ENCODE results near the gene PCDHA6.
A peak's percentile ranks its signal among the peaks of the same experiment; 100 is the strongest.
"Not testable (repeated sequence)": the region's sequence is repeated elsewhere in the genome, so short reads cannot be mapped to it uniquely, and the experiment has no call there.

PCDHA6 gene

DNA sequence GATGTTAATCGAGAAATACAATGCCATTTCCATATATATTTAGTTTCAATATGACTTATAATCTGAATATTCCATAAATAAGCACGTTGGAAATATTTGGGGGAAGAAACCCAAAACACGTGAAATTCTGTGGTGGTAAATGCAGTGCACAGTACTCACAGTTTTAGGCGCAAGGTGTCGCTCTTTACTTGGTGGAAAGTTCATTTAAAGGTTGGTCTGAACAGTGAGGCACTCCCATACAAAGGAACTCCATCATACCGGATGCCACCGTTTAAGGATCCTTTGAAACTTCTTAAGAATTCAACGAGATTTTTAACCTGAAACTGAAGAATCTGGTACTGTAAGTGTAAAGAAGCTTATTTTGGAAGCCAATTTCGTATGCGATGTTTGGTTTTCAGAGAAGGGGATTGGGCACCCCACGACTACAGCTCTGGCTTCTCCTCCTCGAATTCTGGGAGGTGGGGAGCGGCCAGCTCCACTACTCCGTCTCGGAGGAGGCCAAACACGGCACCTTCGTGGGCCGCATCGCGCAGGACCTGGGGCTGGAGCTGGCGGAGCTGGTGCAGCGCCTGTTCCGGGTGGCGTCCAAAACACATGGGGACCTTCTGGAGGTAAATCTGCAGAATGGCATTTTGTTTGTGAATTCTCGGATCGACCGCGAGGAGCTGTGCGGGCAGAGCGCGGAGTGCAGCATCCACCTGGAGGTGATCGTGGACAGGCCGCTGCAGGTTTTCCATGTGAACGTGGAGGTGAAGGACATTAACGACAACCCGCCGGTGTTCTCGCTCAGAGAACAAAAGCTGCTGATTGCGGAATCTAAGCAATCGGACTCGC lies 41.2 kb downstream of the PCDHA6 start, which contains the start of gene PCDHA11:
PCDHA11 (plus strand) TSS at position 237 of the 834 bp plus-strand sequence; CDS start at position 384, 147 bp downstream.
- FAIRE-seq, result peak; percentile 95

GRCh38 chr5:140869555-140869886 lies 41.8 kb downstream of the PCDHA6 start:
- FAIRE-seq, result peak; percentile 32

DNA sequence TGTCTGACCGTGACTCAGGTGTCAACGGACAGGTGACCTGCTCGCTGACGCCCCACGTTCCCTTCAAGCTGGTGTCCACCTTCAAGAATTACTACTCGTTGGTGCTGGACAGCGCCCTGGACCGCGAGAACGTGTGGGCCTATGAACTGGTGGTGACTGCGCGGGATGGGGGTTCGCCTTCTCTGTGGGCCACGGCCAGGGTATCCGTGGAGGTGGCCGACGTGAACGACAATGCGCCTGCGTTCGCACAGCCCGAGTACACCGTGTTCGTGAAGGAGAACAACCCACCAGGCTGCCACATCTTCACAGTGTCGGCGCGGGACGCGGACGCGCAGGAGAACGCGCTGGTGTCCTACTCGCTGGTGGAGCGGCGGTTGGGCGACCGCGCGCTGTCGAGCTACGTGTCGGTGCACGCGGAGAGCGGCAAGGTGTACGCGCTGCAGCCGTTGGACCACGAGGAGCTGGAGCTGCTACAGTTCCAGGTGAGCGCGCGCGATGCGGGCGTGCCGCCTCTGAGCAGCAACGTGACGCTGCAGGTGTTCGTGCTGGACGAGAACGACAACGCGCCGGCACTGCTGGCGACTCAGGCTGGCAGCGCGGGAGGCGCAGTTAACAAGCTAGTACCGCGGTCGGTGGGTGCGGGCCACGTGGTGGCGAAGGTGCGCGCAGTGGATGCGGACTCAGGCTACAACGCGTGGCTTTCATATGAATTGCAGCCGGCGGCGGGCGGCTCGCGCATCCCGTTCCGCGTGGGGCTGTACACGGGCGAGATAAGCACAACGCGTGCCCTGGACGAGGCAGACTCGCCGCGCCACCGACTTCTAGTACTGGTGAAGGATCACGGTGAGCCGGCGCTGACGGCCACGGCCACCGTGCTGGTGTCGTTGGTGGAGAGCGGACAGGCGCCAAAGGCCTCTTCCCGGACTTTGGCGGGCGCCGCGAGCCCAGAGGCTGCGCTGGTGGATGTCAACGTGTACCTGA lies 42.8 kb downstream of the PCDHA6 start:
- FAIRE-seq, result no peak

GRCh38 chr5:140875085-140876065 lies 47.6 kb downstream of the PCDHA6 start, which contains the start of gene PCDHA12:
TSS of gene PCDHA12 (plus strand) at chr5:140875308. CDS start at chr5:140875473, 165 bp downstream.
- FAIRE-seq, result peak; percentile 47

- FAIRE-seq, result not testable (repeated sequence)
These were observed 48.9 kb downstream of the PCDHA6 start for GRCh38 chr5:140876541-140877261.

DNA sequence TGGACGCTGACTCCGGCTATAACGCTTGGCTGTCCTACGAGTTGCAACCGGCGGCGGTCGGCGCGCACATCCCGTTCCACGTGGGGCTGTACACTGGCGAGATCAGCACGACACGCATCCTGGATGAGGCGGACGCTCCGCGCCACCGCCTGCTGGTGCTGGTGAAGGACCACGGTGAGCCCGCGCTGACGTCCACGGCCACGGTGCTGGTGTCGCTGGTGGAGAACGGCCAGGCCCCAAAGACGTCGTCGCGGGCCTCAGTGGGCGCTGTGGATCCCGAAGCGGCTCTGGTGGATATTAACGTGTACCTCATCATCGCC lies 49.5 kb downstream of the PCDHA6 start:
- no peak for FAIRE-seq
